GM18858 (cell line): ENCODE results near the gene H1-8.
"Not testable (repeated sequence)": the region's sequence is repeated elsewhere in the genome, so short reads cannot be mapped to it uniquely, and the experiment has no call there.

ENCODE experiments used
- ATAC-seq: cut with Tn5 transposase; IDR thresholded peaks from one replicate; pipeline ENCODE4 v1.9.1; 2021; ENCODE audit not compliant: unreplicated experiment

H1-8 gene

GRCh38 chr3:129532261-129532660, 10.7 kb upstream of the H1-8 start:
- ATAC-seq, result no peak

GRCh38 chr3:129533406-129533805, 9.6 kb upstream of the H1-8 start:
- no peak for ATAC-seq

- no peak for ATAC-seq
Observed at GRCh38 chr3:129534428-129535027, 8.4 kb upstream of the H1-8 start.

GRCh38 chr3:129535075-129535474, 7.9 kb upstream of the H1-8 start:
- no peak for ATAC-seq

- ATAC-seq, result no peak
Observed at GRCh38 chr3:129536374-129536667, 6.7 kb upstream of the H1-8 start.

- no peak for ATAC-seq
Observed at GRCh38 chr3:129536804-129537203, 6.2 kb upstream of the H1-8 start.

- no peak for ATAC-seq
Observed at GRCh38 chr3:129539206-129539605, 3.8 kb upstream of the H1-8 start.

GRCh38 chr3:129540776-129541516, 2.0 kb upstream of the H1-8 start:
- ATAC-seq, result no peak

GRCh38 chr3:129542747-129543146, 228 bp upstream of the H1-8 start:
- ATAC-seq, result no peak

- ATAC-seq, result no peak
Observed at GRCh38 chr3:129543999-129544398, 1.0 kb downstream of the H1-8 start.

GRCh38 chr3:129545951-129546350, 3.0 kb downstream of the H1-8 start:
- ATAC-seq, result not testable (repeated sequence)

GRCh38 chr3:129547241-129547640, 4.3 kb downstream of the H1-8 start:
- no peak for ATAC-seq

- no peak for ATAC-seq
Observed at GRCh38 chr3:129548104-129548965, 5.4 kb downstream of the H1-8 start.

GRCh38 chr3:129549006-129549800, 6.2 kb downstream of the H1-8 start:
- no peak for ATAC-seq

GRCh38 chr3:129549805-129550204, 6.8 kb downstream of the H1-8 start:
- no peak for ATAC-seq

GRCh38 chr3:129552287-129553050, 9.5 kb downstream of the H1-8 start:
- no peak for ATAC-seq

GRCh38 chr3:129553171-129553570, 10.2 kb downstream of the H1-8 start:
- no peak for ATAC-seq

- ATAC-seq, result no peak
Observed at GRCh38 chr3:129553719-129554118, 10.7 kb downstream of the H1-8 start.

GRCh38 chr3:129554356-129555152, 11.6 kb downstream of the H1-8 start:
- no peak for ATAC-seq

- no peak for ATAC-seq
Observed at GRCh38 chr3:129555153-129555550, 12.2 kb downstream of the H1-8 start.
